GM12875 (cell line): ENCODE measurements around the gene NOTCH1.

ENCODE experiments used
- H3K4me3 ChIP-seq: one replicate; pipeline ENCODE4 v1.5.1; 2011; ENCODE audit warnings: low read depth, low read length, control low read depth
- CTCF ChIP-seq: IDR thresholded peaks from 2 replicates; pipeline ENCODE4 v1.5.1; 2011; ENCODE audit warnings: low read depth, mild to moderate bottlenecking, control low read depth, inconsistent platforms, low read length, moderate library complexity, borderline replicate concordance; ENCODE audit not compliant: insufficient read depth

The NOTCH1 gene

GRCh38 chr9:136499935-136500910 lies 45.6 kb downstream of the NOTCH1 start:
- no peak for TF ChIP-seq CTCF
- H3K4me3 ChIP-seq = no peak overlapping the region

DNA sequence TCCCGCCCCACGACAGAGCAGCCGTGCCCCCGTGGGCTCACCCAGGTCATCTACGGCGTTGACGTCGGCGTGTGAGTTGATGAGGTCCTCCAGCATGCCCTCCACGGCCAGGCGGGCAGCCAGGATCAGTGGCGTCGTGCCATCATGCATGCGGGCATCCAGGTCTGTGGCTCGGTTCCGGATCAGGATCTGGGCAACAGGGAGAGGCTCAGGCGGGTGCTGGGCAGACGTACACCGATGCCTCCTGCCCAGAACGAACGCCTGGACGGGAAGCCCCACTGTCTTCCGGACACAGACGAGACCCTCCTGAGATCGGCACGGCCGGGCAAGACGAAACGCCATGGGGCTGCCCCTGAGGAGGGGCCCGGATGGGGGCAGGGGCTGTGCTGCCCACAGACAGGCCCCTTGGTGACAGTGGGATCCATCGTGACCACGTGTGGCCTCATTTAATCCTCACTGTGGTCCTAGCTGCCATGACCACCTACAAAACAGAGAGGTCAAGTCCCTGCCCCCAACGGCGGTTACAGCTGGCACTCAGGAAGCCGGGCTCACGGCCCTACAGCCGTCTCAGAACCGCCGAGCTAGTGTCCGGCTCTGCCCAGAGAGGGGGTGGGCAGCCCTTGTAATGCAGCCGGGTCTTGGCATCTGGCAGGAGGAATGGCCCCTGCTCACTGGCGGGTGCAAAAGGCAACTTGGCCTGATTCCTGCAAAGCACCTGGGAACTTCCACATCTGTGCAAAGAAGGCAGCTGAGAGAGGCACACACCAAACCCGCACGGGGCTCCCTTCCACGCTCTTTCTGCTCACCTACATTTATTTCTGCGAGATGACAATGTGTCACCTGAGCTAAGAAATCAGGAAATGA lies 46.5 kb downstream of the NOTCH1 start:
- H3K4me3 ChIP-seq = no peak overlapping the region
- no peak for TF ChIP-seq CTCF

DNA sequence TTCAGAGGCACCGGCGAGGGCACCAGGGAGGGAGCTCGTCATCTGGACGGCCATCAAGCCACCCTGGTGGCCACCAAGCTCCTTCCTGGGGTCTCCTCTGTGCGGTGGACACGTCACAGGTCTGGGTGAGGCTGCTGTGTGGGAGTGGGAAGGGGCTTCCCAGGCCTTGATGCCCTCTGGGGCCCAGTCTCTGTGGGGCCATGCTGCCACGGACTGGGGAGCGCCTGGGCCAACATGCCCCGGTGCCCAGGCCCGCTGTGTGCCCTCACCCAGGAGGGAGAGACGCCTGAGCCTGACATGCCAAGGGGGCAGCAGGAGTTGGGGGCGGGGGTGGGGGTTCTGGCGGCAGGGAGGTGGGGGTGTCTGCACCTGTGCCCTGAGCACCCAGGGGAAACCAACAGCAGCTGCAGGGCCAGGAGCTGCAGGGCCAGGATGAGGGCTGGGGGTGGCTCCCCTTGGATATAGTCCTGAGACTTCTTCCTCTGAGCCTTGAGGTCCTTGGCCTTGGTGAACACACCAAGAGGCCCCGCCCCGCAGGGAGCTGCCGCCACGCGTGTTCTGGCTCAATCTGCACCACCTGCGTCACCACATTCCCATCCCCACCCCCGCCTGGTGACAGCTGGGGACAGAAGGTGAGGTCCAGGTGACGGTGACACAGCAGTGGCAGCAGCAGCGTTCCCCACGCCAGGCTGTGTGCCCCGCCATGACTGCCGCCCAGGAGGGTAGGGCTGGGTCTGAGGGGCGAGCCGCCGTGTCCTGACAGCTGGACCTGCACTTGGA lies 47.7 kb downstream of the NOTCH1 start:
- TF ChIP-seq CTCF = no peak
- H3K4me3 ChIP-seq = no peak overlapping the region

GRCh38 chr9:136496801-136497620 lies 48.8 kb downstream of the NOTCH1 start:
- no peak overlapping the region for H3K4me3 ChIP-seq
- no peak for TF ChIP-seq CTCF

DNA sequence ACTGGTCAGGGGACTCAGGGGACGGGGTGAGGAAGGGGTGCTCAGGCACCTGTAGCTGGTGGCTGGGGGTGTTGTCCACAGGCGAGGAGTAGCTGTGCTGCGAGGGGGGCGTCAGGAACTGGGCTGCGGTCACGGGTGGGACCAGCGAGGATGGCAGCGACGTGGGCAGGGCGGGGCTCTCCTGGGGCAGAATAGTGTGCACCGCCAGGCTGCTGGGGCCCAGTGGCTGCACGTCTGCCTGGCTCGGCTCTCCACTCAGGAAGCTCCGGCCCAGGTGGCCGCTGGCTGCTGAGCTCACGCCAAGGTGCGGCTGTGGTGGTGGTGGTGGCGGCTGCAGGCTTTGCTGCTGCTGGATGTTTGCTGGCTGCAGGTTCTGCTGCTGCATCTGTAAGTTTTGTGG lies 49.7 kb downstream of the NOTCH1 start:
- TF ChIP-seq CTCF = no peak

DNA sequence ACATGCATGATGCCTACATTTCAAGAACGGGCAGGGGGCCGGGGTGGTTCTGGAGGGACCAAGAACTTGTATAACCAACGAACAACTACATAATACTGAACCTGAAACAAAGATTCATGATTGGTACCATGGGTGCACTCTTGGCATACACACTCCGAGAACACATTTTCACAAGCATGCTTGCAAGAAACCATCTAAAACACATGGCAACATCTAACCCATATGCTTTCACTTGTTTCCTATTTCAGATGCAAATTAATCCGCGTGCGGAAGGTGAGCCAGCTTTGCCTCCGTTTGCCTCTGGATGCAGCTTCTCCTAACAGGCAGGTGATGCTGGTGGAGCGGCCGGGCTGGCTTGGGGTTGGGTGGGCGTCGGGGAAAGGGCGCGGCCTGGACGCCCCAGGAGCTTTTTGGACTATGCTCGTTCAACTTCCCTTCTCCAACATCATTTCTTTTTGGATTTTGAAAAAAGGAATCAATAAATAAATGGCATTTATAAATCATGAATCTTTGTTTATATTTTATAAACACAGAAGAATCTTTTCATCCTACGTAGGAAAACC lies 50.5 kb downstream of the NOTCH1 start:
- no peak for TF ChIP-seq CTCF
- no peak overlapping the region for H3K4me3 ChIP-seq

More for the DNA sequence above, 49.7 kb downstream of the NOTCH1 start:
- H3K4me3 ChIP-seq = no peak overlapping the region
